ENCODE results near the gene APOE. TPM values are rescaled to one million over a fixed set of nuclear protein-coding genes. Genes with fewer than 3 reads are reported as not detected.
"Not testable (repeated sequence)": the region's sequence is repeated elsewhere in the genome, so short reads cannot be mapped to it uniquely, and the experiment has no call there.

Gene APOE
- total RNA-seq, 1 donor from 2014 or later, result 59.9 TPM

GRCh38 chr19:44911896-44912295 is 6.3 kb downstream of the APOE start:
- DNase-seq, result not testable (repeated sequence)

DNA sequence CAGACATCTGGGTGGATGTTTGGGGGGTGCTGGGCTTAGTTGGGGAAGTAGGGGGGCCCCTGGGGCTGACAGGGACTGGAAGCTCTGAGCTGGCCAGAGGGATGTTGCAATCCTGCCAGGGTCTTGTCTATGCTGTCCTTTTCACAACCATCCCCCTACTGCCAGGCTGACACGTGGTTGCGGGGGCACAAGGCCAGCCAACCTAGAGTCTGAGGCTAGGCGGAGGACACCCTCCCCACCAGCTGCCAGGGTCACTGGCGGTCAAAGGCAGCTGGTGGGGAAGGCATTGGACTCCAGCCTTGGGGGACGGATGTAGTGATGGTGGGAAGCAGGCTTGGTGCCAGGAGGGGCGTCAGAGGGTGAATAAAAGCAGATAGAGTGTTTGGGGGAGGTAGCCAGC is 7.3 kb downstream of the APOE start:
- peak; percentile 94 for DNase-seq

DNA sequence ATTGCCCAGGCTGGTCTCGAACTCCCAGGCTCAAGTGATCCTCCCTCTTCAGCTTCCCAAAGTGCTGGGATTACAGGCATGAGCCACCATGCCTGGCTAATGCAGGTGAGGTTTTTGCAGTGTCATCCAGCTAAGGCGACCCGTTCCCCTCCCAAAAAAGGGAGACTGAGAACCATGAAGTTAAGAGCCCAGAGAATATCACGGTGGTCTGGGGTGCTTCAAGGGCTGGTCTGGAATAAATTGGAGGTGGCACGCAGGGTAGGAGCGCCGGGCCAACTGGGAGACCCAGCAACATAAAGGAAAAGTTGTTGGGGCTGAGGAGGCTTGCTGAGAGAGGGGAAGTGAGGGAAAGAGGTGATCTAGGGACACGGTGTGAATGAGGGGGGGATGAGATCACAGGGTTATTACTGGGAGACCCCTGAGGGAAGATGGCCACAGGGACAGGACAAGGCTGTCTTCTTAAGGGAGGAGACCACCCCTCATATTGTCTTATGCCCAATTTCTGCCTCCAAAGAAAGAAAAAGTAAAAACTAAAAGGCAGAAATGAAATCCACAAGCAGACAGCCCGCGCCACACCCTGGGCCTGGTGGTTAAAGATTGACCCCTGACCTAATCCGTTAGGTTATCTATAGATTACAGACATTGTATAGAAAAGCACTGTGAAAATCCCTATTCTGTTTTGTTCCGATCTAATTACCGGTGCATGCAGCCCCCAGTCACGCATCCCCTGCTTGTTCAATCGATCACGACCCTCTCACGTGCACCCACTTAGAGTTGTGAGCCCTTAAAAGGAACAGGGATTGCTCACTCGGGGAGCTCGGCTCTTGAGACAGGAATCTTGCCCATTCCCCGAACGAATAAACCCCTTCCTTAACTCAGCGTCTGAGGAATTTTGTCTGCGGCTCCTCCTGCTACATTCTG is 8.2 kb downstream of the APOE start:
- DNase-seq, result not testable (repeated sequence)

GRCh38 chr19:44914433-44915206 is 9.0 kb downstream of the APOE start, which contains the start of gene APOC1:
TSS of gene APOC1 (plus strand) at chr19:44914608. CDS start at chr19:44914892, 284 bp downstream.
- DNase-seq, result peak; percentile 96

GRCh38 chr19:44924243-44924725 is 18.7 kb downstream of the APOE start:
- no peak for DNase-seq

GRCh38 chr19:44925114-44925891 is 19.7 kb downstream of the APOE start:
- DNase-seq, result peak; percentile 94

DNA sequence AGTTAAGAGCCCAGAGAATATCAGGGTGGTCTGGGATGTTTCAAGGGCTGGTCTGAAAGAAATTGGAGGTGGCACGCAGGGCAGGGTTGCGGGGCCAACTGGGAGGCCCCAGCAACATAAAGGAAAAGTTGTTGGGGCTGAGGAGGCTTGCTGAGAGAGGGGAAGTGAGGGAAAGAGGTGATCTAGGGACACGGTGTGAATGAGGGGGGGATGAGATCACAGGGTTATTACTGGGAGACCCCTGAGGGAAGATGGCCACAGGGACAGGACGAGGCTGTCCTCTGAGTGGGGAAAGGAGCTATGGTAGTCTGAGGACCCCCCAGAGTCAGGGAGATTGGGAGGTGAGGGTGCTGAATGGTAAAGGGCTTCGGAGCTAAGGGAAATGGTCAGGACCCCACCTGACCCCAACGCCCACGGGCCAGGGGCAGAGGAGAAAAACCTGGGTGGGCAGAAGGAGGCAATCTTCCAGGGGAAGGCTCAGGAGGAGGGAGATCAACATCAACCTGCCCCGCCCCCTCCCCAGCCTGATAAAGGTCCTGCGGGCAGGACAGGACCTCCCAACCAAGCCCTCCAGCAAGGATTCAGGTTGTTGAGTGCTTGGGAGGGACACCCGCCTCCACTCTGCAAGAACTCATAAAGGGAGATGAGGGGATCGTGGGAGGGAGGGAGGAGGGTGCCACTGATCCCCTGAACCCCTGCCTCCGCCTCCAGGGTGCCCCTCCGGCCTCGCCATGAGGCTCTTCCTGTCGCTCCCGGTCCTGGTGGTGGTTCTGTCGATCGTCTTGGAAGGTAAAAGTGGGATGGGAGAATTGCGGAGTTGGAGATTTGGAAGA is 20.9 kb downstream of the APOE start:
- DNase-seq, result not testable (repeated sequence)

GRCh38 chr19:44927746-44928145 is 22.1 kb downstream of the APOE start:
- DNase-seq, result no peak

GRCh38 chr19:44930088-44930487 is 24.5 kb downstream of the APOE start:
- no peak for DNase-seq

DNA sequence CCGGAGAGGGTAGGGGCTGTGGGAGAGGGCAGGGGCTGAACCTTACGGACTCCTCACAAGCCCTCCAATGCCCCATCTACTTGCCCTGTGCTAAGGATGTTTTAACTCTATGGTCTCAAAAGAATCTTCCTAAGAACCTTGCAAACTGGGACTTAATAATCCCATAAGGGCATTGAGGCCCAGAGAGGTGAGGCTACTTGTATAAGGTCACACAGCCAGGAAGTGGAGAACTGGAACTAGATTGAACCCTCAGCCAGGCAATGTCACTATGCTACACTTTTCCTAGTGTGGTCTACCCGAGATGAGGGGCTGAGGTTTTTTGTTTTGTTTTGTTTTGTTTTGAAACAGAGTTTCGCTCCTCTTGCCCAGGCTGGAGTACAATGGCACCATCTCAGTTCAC is 25.9 kb downstream of the APOE start:
- no peak for DNase-seq

DNA sequence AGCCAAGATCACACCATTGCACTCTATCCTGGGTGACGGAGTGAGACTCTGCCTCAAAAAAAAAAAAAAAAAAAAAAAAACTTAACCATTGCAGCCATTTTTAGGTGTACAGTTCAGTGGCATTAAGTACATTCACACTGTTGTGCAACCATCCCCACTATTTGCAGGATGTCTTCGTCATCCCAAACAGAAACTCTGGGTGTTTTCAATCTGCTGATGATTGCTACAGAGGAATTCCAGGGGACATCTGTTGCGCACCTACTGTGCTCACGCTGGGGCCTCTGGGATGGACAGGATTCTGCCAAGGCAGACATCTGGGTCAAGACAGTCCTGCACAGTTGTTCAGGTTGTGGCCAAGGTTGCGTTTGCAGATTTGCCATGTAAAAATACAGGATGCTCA is 34.1 kb downstream of the APOE start:
- no peak for DNase-seq

- no peak for DNase-seq
Measured at GRCh38 chr19:44942067-44942571, 36.5 kb downstream of the APOE start, which contains the start of gene APOC4. TSS of gene APOC4 (plus strand) at chr19:44942237. CDS start at chr19:44942278, 41 bp downstream.

- no peak for DNase-seq
Measured at GRCh38 chr19:44943801-44944249, 38.2 kb downstream of the APOE start.

GRCh38 chr19:44947041-44947581 is 41.5 kb downstream of the APOE start:
- DNase-seq, result no peak

DNA sequence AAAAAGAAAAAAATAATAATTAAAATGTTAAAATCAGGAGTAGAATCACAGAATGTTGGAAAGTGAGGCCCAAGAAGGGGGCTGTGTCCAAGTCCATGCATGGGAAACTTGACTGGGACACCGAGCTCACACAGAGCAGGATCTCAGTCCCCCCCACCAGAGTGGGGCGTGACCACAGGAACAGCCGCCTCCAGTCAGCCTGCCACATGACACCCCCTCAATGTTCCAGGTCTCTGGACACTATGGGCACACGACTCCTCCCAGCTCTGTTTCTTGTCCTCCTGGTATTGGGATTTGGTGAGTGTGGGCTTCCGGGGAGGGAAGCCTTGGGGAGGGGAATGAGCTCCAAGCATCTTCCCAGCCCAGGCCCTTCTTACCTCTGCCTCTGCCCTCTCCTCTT is 42.6 kb downstream of the APOE start:
- DNase-seq, result no peak

GRCh38 chr19:44948763-44949374 is 43.3 kb downstream of the APOE start:
- no peak for DNase-seq

GRCh38 chr19:44949550-44949949 is 44.0 kb downstream of the APOE start:
- DNase-seq, result no peak

DNA sequence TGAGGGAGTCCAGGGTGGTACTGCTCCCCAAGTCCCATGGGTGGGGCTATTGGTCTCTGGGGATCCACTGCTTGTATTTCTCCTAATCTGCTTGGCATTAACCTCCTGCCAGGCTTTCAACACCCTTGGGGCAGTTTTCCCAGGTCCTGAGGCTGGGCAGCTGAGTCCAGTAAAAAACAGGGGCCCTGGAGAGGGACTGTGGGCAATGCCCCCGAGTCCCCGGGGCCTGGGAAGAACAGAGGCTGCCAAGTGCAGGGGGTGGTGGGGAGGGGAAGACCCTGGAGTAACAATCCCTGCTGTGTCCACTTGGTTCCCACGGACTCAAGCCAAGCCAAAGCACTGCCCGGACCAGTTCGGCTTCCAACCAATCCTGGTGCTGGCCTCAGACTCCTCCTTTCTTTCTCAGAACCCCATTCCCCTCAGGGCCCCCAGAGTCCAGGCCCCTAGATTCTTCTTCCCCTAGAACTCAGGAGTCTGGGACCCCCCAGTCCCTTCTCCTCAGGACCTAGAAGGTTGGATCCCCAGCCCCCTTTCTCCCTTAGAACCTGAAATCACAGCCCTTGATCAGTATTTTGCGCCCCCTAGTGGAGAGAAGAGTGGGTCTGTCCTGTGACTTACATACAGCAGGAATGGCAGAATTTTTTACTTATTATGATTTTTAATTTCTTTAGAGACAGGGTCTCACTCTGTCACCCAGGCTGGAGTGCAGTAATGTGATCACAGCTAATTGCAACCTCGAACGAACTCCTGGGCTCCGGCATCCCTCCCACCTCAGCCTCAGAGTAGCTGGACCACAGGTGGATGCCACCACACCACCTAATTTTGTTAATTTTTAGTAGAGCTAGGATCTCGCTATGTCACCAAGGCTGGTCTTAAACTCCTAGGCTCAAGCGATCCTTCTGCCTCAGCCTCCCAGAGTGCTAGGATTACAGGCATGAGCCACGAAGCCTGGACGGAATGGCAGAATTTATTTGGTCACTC is 45.9 kb downstream of the APOE start:
- peak; percentile 94 for DNase-seq

- DNase-seq, result no peak
Measured at GRCh38 chr19:44954278-44954648, 48.7 kb downstream of the APOE start.
